ENCODE measurements around the gene CEP89.

CEP89 gene

DNA sequence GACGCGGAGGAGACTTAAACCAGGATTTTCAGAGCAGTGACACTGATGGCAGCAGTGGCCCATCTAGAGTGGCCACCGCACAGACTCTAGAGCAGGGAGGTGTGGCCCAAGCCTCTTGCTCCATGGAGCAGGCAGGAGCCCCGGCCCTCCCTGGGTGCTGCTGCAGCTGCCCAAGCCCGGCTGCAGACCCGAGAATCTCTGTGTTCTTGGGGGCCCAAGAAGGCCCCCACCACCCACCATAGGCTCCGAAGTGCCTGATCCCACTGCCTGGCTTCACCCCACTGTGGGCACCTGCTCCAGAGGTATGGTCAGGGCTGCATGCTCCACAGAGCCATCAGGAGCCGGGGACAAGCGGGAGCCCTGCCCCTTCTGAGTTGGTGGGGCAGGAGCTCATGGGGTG is 36.1 kb downstream of the CEP89 start:
- no peak overlapping the region for H3K4me3 ChIP-seq (ENCODE audit: low read length)
- TF ChIP-seq, protein P1, sequence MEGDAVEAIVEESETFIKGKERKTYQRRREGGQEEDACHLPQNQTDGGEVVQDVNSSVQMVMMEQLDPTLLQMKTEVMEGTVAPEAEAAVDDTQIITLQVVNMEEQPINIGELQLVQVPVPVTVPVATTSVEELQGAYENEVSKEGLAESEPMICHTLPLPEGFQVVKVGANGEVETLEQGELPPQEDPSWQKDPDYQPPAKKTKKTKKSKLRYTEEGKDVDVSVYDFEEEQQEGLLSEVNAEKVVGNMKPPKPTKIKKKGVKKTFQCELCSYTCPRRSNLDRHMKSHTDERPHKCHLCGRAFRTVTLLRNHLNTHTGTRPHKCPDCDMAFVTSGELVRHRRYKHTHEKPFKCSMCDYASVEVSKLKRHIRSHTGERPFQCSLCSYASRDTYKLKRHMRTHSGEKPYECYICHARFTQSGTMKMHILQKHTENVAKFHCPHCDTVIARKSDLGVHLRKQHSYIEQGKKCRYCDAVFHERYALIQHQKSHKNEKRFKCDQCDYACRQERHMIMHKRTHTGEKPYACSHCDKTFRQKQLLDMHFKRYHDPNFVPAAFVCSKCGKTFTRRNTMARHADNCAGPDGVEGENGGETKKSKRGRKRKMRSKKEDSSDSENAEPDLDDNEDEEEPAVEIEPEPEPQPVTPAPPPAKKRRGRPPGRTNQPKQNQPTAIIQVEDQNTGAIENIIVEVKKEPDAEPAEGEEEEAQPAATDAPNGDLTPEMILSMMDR (conservative IDR thresholded peaks at IDR 0.05; ENCODE audit: low read depth, low read length), result no peak
- no peak for DNase-seq (ENCODE audit: low read depth)

DNA sequence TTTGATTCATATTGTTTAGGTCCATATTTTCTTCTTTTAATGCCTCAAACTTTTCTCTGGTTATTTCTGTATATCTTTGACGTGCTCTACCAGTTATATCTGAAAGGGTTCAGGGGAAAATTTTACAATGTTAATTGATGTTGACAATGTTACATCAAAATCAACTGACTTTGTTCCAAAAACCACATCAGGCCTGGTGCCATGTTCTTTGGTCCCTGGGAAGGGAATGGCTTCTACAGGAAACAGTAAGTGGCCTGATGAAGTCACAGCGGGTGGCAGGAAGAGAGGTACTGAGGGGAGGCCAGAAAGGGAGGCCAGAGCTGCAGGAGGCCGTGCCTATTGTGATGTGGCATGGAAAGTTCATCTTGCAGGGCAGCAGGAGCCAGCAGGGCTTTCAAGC is 38.2 kb downstream of the CEP89 start:
- TF ChIP-seq, protein P1 (conservative IDR thresholded peaks at IDR 0.05; ENCODE audit: low read depth, low read length), result no peak
- no peak for DNase-seq (ENCODE audit: low read depth)
- H3K4me3 ChIP-seq (ENCODE audit: low read length), result no peak overlapping the region

DNA sequence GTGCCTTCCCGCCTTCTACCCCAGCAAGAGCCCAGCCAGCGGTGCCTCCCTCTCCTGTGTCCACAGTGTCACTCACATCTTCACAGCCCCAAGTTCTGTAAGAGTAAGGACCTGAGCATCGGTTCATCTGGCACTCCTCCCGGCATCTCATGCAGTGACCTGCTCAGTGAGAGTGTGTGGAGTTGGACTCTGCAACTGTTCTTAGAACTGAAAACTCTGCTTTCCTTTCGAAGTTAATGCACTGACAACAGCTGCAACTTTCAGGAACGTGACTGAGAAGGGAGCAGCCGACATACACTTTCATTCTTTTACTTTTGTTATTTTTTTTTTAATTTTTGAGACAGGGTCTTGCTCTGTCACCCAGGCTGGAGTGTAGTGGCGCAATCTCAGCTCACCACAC is 41.2 kb downstream of the CEP89 start:
- no peak overlapping the region for H3K4me3 ChIP-seq (ENCODE audit: low read length)
- TF ChIP-seq, protein P1 (conservative IDR thresholded peaks at IDR 0.05; ENCODE audit: low read depth, low read length), result no peak
- no peak for DNase-seq (ENCODE audit: low read depth)

DNA sequence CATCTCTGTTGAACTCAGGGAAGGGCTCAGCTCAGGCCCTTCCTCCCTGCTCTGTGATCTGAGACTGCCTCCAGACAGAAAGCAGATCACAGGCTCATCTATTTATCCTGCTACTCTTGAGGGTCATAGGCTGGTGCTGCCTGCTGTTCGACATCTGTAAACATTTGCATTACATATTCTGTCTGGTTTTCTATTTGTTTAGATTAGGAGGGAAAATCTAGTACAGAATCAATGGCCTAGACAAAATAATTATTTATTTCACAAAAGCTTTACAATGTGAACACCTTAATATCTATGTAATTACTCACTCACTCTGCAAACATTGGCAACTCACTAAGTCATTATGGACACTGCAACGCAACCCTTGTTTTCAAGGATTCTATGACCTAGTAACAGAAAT is 43.0 kb downstream of the CEP89 start:
- no peak for DNase-seq (ENCODE audit: low read depth)
- no peak overlapping the region for H3K4me3 ChIP-seq (ENCODE audit: low read length)
- TF ChIP-seq, protein P1 (conservative IDR thresholded peaks at IDR 0.05; ENCODE audit: low read depth, low read length), result no peak

DNA sequence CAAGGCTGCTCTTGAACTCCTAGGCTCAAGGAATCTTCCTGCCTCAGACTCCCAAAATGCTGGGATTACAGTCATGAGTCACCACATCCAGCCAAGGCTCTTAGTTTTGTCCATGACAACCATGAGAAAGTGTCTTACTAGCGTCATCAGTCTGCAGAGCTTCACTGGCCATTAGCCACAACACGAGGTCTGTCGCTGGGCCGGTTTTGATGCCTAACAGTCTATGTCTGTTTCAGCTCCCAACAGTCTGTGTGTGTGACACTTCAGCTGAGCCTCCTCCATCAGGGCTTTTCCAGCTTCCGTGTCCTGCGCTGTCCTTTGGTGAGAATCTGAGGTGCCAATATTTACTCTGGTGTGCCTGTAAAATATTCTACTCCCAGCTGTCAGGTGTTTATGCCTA is 47.6 kb downstream of the CEP89 start:
- no peak overlapping the region for H3K4me3 ChIP-seq (ENCODE audit: low read length)
- TF ChIP-seq, protein P1 (conservative IDR thresholded peaks at IDR 0.05; ENCODE audit: low read depth, low read length), result no peak
- DNase-seq (ENCODE audit: low read depth), result no peak

DNA sequence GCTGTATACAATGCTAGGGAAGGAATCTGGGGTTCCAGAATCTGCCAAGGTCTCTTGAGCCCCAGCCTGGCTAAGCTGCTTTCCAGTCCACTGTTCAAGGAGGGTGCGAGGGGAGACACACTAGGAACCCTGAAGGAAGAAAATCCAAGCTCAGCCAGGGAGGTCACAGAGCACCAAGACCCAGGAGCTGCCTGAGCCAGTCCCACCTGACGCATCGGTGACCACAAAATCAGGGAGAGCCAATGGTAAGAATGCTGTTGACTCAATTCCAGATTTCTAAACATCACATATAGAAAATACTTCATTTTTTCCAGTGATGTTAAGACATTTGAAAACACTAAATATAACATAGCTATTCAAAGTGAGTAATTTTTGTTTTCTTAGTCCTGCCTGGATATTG is 50.1 kb downstream of the CEP89 start:
- TF ChIP-seq, protein P1 (conservative IDR thresholded peaks at IDR 0.05; ENCODE audit: low read depth, low read length), result no peak
- no peak for DNase-seq (ENCODE audit: low read depth)
- H3K4me3 ChIP-seq (ENCODE audit: low read length), result no peak overlapping the region

DNA sequence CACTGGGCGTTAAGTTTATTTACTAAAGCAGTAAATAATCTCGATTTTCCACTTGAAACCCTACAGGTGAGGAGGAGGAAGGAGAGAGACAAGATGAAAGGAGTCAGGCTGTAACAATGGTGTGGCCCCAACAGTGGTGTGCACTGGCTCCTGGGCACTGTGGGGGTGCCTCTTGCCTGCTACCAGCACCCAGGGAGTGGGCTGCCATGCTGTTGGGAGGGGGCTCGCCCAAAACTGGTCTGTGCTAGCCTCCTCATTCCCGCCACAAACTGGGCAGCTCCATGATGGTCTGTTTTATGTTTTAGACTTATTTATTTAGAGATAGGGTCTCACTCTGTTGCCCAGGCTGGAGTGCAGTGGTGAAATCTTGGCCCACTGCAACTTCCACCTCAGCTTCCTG is 52.4 kb downstream of the CEP89 start:
- no peak for DNase-seq (ENCODE audit: low read depth)
- no peak overlapping the region for H3K4me3 ChIP-seq (ENCODE audit: low read length)
- TF ChIP-seq, protein P1 (conservative IDR thresholded peaks at IDR 0.05; ENCODE audit: low read depth, low read length), result no peak

All from retinal pigment epithelial cell (primary cell).